GM19463 (cell line): ENCODE results near the gene EIPR1.

Experiments
- ATAC-seq: cut with Tn5 transposase; IDR thresholded peaks from one replicate; pipeline ENCODE4 v1.9.1; 2021; ENCODE audit warnings: mild to moderate bottlenecking, moderate library complexity; ENCODE audit not compliant: unreplicated experiment

Gene EIPR1

DNA sequence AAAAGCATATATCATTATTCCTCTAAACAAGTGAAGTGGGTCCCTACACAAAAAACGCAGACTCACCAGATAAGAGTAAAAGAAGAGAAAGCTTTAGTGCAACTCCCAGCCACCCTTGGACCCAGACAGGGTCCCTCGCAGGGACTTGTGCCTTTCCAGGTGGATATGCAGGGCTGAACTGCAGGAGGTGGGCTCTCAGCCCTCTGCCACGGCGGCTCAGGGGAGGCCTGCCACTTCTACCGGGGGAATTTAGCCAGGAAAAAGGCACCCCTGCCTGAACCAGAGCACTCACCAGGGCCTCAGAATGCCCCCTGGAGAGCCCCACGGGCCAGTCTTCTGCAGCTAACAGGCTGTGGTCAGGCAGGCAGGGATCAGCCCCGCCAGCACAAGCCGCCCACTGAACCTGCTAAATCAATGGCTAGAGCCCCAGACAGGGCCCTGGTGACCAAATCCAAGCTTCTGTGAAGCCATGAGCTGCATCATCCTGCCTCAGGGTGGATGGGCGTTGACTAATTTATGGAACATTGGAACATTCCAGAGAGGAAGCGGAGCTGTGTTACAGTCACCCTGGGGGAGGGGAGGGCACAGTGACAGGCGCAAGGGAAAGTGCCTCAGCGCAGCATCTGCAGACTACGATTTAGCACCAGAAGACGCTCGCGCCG, 209.3 kb downstream of the EIPR1 start:
- ATAC-seq = no peak

DNA sequence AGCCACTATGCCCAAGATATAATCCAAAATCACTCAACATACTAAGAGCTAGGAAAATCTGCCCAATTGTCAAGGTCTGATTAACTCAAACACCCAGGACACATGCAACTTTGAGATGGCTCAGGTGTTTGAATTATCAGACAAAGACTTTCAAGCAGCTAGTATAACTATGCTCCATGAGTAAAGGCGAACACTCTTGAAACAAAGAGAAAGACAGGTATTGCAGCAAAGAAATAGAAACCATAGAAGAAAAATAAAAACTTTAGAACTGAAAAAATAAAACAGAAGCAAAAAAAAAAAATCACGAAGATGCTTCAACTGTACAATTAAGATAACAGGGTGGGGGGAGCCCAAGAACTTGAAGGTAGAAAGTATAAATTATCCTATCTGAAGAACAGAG, 214.2 kb downstream of the EIPR1 start:
- ATAC-seq = no peak

DNA sequence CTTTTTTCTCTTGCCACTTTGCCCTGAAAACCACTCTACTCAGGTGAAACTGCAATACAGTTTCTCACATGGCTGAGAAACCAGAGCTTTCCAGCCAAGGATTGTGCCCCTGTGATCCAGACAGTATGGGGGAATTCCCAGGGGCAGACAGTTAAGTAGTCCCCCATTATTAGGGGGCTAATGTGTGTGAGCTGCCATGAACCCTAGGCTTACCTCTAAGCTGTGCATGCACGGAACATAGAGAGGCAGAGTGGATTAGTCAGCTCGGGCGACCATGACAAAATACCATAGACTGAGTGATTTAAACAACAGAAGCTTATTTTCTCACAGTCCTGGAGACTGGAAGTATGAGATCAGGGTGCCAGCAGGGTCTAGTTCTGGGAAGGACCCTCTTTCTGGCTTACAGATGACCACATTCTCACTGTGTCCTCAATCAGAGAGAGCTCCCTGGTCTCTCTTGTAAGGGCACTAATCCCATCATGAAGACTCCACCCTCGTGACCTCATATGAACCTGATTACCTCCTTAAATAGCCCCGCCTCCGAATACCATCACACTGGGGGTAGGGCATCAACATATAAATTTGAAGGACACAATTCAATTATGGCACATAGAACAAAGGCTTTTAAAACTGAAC, 215.1 kb downstream of the EIPR1 start:
- no peak for ATAC-seq

DNA sequence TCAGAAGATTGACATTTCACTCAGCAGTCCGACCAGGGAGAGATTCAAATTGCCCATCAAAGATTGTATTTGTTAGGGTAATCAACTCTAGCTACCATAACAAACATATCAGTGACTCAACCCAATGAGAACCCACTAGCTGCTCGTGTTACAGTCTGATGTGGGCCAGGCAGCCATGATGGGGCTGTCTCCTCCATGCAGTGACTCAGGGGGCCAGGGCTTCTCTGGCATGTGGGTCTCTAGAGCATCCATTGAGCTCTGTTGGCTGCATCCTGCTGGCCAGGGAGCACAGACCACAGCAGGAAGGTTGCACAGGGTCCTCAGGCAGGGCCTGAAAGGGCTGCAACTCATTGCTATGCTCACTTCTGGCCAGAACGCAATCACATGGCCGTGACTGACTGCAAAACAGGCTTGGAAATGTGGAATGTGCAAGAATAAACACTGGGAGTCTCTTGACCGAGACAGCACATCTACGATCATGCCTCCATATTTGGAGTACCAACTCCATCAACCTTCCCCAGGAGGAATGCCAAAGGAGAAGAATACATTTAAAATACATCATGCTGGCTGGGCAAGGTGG, 216.8 kb downstream of the EIPR1 start:
- no peak for ATAC-seq

DNA sequence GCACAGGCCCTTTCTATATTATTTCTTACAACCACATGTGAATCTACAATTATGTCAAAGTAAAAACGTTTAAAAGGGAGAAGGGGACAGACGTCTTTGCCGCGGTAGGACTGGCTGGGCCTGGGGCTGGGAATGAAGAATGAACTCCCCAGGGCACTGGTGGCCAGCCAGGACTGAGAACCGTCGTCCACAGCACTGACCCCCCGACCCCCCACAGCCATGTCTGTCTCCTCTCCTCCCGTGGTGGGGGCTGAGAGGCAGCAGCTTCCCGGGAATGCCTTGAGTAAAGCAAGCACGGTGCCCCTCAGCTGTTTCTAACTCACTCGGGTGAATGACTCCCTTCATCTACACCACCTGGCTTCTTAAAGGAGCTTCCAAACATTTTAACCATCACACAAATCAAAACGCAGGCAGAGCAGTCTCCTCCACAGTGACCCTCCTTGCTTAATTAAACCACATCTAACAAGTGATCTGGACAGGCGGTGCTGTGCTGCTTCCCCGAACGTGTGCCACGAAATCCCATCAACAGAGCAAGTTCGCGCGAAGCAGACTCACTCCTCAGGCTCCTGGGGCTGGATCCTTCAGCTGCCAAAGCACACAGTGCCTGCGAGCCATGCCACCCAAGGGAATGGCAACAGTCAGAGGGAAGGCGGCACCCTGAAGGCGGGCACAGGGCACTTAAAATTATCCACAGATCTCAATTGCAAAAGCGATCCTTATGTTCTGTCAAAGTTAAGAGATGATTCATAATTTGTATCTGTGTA, 217.7 kb downstream of the EIPR1 start:
- ATAC-seq = no peak

DNA sequence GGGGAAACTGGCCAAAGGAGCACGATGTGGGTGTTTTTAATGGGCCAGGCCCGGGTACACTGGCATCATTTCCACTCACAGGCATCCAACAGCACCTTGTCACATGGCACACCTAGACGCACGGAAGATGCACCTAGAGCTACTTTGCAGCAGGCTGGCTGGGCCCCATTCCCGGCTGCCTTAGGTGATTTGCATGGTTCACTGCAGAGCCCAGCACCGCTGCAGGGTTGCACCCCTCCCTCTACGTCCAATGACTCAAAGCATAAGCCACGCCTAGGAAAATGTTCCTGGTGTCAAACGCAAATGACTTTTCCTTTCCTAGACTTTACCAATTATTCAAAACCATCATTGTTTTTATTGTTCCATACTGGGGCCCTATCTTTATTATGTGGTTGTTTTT, 222.9 kb downstream of the EIPR1 start:
- no peak for ATAC-seq

DNA sequence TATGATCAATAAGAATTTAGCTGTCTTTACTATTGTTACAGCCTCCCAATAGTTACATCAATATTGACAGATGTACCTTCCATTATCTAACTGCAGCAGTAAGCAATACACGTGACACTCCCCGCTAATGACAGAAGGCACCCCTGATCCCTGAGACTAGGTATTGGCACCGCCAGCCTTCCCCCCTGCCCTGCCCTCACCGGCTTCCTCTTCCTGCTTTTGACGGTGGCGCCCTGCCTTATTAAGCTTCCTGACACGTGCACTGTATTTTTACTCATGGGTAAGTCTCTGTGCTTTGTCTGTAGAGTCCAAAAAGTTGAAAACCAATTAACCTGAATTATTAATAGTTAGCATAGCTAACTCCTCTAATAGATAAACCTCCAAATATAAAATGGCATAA, 223.5 kb downstream of the EIPR1 start:
- ATAC-seq = no peak

DNA sequence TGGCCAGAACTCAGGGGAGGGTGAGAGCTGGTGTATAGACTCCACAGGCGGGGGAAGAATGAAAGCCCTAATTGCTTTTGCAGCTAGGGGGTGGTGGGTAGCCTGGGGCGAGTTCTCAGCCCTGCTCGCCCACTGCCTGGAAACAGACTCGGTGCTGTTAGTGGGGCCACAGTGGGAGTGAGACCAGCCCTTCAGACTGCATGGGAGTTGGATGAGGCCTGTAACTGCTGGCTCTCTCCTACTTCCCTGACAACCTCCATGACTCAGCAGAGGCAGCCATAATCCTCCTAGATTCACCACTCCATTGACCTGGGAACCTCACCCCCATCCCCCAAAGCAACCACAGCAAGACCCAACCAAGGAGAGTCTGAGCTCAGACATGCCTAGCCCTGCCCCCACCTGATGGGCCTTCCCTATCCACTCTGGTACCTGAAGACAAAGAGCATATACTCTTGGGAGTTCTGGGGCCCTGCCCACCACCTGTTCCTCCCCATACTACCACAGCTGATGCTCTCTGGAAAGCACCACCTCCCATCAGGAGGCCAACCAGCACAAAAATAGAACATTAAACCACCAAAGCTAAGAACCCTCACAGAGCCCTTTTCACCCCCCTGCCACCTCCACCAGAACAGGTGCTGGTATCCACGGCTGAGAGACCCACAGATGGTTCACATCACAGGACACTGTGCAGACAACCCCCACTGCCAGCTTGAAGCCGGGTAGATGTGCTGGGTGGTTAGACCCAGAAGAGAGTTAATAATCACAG, 226.3 kb downstream of the EIPR1 start:
- peak; percentile 60 for ATAC-seq

DNA sequence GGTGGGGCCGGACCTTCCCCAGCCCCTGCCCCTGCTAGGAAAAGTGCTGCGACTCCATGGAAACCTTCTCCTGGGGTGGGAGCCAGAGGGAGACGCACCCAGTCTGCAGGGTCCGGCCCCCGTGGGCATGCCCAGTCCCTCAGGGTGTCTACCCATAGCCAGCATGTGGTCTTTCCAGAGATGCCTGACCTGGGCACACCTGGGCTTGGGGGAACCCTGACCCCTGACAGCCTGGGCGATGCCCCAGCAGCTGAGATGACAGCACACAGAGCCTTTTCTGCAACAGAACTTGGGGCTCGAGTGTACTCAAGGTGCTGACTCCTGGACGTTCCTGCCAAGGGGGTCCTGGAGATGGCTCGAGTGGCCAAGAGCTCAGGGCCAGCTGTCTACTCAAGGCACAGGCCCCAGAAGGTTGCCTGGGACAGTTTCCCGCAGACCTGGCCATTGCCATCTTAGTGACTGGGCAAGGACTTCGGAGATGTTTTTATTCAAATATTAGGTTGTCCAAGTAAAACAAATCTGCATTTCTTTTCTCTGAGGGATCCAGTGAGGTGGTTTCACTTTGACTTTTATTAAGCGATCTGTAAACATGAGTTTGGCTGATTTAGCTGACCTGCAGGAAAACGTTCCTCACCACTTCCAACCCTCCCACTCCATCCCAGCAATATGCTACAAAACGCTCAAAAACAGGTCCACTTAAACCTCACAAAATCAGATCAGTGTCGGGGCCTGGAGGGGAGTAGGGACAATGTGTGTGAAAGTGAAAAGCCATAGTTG, 228.0 kb downstream of the EIPR1 start:
- ATAC-seq = no peak

DNA sequence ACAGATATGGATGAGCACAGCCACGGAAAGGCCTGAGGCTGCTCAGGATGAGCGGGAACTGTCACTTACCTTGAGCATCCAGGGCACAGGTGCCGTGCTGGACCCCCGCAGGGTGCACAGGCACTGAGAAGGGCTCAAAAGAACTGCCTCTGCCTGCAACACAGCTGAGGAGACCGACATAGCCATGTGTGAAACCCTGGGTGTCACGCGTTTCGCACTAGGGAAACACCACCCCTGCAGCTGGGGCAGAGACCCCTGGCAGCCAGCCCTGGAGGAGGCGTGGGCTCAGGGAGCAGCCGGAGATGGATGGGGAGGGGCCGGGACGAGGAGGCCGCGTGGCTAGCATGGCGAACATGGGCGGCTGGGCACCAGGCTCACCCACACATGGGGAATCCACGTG, 228.9 kb downstream of the EIPR1 start:
- no peak for ATAC-seq

DNA sequence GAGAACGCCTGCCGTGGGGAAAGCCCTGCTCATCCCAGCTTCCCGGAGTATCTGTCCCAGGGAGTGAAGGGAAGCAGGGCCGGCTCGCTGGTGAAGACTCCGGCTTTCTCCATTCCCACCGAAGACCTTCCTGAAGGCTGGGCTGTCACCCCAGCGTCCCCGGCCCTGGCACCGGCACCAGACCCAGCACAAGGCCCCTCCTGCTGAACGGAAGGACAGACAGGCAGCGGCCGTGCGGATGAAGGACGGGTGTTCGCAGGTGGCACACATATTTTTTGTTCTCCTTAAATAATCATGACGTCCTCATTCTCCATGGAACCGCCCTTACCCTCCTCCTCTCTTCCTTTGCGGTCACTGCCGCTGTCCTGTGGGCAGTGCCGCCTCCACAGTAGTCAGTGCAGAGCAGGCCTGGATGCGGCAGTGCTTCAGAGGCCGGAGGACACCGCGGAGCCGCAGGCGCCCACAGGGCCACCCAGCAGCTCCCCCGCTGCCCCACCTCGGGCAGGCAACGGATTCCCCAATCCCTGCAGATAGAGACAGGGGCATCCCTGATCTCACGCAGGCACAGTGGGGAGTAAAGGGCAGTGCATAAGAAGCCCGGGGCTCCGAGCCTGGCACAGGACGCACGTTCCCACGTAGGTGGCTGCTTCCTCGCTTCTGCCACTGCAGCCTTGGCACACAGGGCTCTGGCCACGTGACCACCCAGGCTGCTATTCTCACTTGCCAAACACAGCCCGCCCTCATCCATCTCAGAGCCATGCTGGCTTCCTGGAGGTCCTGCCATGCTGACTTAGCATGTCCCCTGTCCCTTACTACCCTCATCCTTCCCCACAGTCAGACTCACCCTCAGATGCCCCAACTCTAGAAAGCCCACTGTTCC, 229.7 kb downstream of the EIPR1 start:
- no peak for ATAC-seq

DNA sequence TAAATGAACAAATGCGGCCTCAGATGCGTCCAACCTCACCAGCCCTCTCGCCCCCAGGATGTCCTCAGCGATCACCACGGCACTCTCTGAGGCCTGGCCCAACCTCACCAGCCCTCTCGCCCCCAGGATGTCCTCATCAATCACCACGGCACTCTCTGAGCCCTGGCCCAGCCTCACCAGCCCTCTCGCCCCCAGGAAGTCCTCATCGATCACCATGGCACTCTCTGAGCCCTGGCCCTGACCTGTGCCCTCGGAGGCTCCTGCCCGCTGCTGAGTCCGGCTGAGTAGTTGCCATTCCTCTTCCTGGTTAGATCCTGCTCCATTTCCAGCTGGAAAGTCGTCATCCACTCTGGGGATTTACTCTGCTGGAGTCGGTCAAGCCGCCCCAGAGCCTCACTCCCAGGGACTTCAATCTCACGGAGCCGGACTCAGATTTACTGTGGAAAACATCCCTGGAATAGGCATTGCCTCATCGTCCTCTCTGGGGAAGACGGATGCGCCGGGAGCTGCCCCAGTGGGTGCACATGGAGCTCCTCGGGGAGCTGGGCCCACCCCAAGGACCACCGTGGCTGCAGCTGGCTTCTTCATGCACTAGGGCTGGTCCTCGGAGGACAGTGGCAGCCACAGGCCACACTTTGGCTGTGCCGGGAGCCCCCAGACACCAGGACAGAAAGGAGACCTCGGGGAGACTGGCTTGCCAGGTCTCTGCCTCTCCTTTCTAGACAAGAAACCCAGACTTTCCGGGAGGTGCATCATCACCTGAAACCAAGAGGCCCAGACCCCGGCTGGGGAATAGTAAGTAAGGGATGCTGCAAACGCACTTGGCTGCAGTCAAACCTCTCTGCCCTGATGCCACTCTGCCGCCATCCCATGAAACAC, 230.6 kb downstream of the EIPR1 start:
- no peak for ATAC-seq

DNA sequence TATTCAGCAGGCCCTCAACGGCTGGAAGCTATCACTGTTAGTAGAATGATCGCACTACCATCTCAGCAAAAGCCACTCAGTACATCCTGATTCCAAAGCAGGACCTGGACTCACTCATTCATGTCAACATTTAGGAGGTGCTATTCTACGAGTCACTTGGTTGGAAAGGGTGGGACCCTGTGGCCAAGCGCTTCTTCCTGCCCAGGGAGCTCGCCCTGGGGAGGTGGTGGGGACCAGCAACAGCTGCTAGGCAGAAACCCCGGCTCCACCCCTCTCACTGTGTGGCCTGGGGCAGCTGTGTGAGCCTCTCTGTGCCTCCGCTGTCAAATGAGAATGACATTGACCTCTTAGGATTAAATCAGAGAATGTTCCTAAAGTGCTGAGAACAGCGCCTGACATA, 231.4 kb downstream of the EIPR1 start:
- no peak for ATAC-seq

DNA sequence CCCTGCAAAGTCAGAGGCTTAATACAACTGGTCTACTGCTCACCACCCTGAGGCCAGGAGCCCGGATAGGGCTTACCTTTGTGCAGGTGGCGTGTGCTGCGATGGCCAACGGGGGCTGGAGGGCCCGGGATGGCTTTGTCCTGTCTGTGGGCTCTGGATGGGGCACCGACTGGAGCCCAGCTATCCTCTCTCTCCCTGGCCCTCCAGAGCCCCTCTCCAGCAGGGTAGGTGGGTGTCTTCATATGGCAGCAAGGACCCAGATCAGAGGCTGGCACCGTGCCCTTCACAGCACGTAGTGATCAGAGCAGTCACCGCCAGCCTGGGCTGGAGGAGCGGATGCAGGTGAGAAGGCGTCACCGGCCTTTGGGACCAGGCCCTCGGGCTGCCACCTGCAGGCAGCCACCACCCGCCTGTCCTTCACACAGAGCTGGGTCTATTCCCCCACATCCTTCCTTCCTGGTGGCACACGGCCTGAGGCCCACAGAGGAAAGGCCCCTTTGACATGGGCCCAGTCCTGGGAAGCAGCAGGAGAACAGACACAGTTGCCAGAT, 232.1 kb downstream of the EIPR1 start:
- ATAC-seq = no peak

DNA sequence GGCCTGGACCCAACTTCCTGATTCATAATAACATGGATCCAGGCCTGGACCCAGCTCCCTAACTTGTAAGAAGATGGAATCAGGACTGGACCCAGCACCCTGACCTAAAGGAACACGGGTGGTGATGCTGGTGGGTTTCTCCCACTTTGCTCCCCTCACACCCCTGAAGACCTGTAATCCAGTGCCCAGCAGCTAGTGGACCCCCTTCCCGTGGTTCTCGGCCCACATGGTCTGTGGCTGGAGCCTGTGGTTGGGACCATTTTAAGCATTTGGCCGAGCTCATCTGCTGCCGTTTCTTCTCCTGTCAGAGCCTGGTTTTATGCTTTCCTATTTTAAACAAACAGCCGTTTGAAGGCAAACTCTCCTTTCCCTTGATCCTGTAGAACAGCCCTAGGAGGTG, 232.8 kb downstream of the EIPR1 start:
- no peak for ATAC-seq

DNA sequence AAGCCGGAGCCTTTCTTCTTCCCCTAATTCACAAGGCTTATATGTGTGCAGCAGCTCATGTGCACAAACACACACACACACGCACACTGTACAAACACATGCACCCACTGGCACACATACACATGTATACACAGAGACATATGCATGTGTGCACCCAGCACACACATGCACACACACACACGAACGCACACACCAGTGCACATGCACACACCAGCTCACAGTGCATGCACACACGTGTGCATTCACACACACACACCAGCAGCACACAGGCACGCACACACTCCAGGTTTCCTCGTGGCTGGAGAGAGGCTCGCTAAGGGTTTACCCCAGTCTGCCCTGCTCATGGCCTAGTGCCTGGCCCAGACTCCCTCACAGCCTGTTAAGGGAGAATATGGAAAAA, 234.0 kb downstream of the EIPR1 start:
- no peak for ATAC-seq

DNA sequence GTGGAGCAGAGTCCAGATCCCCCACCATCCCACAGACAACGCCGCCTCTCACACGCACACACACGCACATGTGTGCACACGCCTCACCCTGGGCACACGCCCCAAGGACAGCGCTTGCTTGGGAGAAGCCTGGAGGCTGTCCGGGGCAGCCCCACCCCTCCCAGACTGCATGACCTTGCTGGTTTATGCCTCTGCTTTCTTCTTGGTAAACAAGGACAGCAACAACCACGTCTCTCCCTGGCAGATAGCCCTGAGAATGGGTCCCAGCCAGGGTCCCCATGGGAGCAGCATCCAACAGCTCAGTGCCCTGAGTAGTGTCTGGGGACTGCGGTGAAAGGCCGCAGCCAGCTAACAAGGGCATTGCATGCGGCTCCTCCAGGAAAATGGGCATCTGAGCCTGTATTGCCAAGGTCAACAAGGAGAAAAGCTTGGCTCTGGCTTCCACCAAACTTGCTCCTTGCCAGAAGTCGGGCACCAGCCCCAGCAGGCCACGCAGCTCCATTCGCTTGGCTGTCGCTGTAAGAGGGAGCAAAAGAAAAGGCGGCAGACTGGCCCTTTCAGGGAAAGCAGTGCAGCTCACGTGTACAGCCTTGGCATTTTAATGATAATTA, 234.6 kb downstream of the EIPR1 start:
- ATAC-seq = no peak

DNA sequence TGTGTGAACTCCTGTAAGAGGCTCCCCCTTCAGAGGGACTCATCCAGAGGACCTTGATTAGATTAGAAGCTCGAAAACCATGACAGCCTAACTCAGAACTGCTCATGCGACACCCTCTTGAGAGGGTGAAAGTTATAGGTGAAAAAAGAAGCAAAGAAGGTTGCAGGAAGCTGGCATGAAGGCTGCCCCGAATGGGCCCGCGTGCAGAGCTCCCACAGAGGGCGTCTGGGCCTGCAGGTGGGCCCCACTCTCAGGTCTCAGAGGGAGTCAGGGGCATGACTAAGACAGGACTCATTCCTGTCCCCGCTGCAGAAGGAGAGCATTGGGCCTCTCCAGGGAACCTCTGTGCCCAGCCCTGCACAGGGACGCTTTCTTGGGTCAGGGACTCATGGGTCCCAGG, 235.4 kb downstream of the EIPR1 start:
- ATAC-seq = peak; percentile 36
